NK-92 (cell line): ENCODE results near the gene ZNF526.
"Not testable (repeated sequence)": the region's sequence is repeated elsewhere in the genome, so short reads cannot be mapped to it uniquely, and the experiment has no call there.

Experiments
- DNase-seq: peaks from one replicate; lab custom pipeline; 2025; ENCODE audit not compliant: unreplicated experiment; lab: John Stamatoyannopoulos, UW

Gene ZNF526

DNA sequence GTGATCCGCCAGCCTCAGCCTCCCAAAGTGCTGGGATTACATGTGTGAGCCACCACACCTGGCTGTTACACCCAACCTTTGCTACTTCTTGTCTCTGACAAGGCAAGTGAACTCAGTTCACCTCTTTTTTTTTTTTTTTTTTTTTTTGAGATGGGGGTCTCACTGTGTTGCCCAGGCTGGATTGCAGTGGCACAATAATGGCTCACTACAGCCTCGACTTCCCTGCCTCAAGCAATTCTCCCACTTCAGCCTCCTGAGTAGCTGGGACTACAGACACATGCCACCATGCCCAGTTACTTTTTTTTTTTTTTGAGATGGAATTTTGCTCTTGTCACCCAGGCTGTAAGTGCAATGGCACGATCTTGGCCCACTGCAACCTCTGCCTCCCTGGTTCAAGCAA, 37.7 kb downstream of the ZNF526 start:
- DNase-seq, result not testable (repeated sequence)

DNA sequence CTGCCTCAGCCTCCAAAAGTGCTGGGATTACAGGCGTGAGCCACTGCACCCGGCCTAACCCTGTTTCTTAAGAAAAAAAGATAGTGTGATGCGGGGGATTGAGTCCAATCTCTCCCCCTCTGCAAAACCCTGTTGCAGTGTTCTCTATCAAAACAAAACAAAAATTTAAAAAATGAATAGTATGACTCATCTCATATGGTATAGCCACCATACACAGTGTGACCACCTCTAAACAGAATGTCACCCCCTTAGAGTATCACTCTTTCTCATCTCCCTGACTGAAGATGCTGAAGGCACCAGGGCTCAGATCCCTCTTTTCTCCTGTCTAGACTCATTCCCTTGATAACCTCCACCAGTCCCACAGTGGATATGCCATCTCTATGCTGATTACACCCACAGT, 41.7 kb downstream of the ZNF526 start:
- DNase-seq, result no peak

DNA sequence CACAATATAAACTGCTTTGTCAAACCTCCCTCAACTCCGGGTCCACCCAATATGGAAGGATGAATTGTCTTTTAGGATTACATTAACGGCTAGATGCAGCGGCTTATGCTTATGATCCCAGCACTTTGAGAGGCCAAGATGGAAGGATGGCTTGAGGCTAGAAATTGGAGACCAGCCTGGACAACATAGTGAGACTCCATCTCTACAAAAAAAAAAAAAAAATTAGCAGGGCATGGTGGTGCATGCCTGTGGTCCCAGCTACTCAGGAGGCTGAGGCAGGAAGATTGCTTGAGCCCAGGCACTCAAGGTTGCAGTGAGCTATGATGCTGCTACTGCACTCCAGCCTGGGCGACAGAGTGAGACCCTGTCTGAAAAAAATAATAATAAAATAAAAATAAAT, 46.0 kb downstream of the ZNF526 start:
- not testable (repeated sequence) for DNase-seq

DNA sequence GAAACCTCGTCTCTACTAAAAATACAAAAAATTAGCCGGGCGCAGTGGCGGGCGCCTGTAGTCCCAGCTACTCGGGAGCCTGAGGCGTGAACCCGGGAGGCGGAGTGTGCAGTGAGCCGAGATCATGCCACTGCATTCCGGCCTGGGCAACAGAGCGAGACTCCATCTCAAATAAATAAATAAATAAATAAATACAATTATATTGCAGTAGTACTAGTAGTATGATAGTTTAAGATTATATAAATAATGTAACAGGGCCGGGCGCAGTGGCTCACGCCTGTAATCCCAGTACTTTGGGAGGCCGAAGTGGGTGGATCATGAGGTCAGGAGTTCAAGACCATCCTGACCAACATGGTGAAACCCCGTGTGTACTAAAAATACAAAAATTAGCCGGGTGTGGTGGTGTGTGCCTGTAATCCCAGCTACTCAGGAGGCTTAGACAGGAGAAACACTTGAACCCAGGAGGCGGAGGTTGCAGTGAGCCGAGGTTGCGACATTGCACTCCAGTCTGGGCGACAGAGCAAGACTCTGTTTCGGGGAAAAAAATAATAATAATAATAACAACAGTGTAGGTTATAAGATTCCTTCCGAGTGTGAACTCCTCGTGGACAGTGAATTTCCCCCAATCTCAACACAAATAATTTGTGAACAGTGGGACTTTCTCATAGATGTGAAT, 47.0 kb downstream of the ZNF526 start:
- not testable (repeated sequence) for DNase-seq

DNA sequence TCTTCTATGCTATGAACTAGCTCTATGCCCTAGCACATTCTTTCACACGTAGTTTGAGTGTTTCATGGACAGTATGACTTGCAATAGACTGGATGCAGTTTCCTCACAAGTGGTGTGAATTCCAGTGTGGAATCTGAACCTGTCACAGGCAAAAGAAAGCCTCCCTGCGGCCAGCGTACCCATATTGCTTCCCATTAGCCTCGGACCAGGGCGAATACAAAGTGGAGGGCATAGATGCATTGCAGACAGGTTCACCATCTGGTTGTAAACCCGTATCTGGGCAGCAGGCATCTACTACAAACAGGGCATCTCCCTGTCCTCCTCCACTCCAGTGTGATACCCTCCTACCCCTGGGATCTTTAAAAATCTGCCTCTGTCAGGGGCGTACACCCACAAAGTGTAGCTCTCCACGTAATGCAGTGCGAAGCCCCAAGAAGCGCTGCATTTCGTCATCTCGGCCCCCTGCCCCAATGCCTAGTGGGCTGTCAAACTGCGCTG, 47.6 kb downstream of the ZNF526 start:
- DNase-seq, result no peak

DNA sequence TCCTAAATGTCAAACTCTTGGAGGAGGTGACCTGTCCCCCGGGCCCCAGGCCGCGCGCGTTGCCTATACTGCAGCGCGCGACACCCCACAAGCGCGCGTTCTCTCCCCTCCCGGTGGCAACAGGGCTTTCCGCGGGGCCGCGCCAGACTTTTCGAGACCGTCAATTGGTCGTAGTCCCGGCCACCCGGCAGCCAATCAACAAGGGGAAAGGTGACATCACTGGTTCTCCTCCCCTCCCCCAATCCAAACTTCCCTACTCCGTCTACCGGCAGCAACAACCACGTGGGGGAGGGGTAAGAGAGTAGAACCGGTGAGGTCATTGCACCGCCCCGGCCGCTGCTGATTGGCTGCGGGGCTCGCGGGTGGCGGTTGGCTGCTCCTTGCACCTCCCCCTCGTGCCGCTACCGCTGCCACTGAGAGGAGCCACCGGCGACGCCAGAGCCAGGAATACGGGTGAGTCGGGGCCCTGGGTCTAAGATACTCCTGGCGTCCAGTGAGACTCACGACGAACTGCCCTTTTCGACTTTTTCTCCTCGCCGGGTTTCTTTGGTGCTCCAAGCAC, 48.1 kb downstream of the ZNF526 start:
- peak; percentile 97 for DNase-seq

DNA sequence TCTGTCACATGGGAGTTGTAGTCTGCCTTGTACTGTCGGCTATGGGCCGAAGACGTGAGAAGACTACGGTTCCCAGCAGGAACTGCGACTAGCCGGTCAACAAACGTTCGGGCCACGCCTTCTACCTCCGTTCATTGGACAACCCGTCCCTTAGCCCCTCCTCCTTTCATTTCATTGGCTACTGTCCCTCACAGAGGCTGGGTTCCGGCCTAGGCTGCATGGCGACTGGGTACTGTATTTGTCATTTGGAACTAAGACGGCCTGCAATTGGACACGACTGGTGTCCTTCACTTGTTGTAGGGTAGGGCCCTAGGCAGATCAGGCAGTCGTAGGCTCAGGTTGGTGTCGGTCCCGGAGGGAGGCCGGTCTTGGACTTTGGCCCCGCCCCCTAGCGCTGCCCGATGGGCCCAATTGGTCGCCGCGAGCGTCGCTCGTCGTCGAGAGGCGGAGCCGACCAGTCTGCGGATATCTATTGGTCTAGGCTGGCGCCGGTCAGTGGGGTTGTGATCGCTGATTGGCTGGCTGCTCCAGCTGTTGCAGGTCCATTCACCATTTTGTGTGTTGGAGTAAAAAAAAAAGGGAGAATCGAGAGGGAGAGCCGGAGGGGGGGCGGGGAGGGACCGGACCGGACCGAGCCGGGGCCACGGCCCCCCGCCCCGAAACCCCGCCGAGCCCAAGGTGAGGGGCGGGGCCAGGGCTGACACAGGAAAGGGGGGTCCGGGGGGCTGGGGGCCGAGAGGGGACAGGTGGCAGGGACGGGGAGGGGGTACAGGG, 48.8 kb downstream of the ZNF526 start, which contains the start of gene CIC:
Gene CIC (plus strand): TSS at position 549 of the 774 bp plus-strand sequence. CDS start 2,532 bp downstream, outside the sequence.
- peak; percentile 97 for DNase-seq

DNA sequence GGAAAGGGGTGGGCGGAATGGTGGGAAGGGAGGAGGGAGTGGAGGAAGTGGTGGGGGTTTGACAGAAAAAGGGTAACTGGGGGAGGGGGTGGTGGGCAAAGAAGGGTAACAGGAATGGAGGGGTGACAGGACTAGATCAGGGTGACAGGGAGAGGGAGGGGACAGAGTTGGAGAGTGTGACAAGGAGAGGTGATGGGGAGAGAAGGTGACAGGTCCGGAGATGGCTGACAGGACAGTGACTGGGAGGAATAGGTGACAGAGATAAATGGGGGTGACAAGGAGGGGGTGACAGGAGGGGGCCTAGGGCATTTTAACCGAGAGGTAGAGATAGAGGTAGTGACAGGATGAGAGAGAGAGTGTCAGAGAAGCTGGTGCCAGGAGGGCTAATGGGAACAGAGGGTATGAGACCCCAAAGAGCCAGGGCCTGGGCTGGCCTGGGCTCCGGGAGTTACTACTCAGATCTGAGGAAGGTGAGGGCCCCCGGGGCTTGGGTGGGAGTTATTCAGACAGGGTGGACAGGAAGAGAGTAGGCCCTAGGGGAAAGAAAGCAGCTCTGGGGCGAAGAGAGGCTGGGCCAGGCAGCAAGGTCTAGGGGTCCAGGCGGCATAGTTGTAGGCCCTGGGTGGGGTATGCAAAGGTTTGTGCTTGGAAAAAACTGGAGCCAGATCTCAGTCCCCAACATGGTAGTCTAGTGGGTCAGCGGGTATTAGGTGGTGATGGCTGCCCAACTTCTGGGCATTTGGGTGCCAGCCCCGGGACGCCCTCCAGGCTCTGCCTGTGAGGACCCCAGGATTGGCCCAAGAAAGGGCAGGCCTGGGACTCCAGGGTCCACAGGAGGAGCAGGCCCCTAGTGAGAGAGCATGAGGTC, 49.6 kb downstream of the ZNF526 start:
- no peak for DNase-seq

DNA sequence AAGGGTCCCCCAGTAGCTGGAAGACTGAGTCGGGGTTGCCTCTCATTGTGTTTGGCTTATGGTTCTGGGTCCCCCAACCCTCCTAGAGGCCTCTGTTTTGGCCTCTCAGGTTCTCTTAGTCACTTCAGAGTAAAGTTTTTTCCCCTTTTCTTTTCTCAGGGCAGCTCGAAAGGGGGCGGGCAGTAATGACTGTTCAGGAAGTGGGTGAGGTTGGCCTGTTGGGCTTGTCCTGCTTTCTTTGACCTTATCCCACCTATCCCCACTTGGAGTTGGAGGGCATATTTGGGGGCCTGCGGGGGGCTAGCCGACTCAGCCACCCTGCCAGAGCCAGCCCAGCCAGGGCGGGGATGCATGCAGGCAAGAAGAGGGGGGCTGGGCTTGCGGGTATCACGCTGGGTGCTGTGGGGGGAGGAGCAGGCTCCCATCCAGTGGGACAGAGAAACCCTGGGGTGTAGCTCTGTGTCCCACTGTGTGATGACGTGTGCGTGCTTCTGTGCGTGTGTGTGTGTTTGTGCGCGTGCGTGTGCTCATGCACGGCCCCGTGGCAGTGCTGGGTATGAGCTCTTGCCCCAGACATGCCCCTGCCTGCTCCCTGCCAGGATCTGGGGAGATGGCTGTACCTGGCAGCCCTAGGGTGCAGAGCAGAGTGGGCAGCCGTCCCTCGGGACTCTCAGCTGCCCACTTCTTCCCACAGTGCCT, 50.4 kb downstream of the ZNF526 start:
- DNase-seq, result no peak

DNA sequence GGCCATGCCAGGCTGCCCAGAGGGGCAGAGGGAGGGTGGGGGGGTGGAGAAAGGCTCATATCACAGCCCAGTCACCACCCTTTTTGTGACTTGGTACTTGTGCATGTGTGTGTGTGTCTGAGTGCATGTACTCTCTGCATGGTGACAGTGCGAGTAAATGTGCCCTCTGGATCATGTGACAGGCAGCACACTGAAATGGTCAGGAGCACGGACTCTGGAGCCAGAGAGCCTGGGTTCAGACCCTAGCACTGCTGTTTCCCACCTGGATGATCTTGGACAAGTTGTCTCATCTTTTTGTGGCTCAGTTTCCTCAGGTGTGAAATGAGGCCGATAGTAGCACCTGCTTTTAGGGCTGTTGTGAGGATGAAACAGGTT, 50.9 kb downstream of the ZNF526 start:
- DNase-seq, result no peak

DNA sequence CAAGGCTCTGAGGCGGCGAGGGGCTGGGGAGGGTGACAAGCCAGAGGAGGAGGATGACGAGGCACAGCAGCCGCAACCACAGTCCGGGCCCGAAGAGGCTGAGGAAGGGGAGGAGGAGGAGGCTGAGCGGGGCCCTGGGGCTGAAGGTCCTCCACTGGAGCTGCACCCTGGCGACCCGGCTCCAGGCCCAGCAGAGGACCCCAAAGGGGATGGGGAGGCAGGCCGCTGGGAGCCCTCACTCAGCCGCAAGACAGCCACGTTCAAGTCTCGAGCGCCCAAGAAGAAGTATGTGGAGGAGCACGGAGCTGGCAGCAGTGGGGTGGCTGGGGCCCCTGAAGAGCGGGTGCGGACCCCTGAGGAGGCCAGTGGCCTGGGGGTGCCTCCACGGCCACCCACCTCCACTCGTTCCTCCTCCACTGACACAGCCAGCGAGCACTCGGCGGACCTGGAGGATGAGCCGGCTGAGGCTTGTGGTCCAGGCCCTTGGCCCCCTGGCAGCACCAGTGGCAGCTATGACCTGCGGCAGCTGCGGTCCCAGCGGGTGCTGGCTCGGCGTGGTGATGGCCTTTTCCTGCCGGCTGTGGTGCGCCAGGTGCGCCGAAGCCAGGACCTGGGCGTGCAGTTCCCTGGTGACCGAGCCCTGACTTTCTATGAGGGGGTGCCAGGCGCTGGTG, 51.9 kb downstream of the ZNF526 start:
- DNase-seq, result no peak

DNA sequence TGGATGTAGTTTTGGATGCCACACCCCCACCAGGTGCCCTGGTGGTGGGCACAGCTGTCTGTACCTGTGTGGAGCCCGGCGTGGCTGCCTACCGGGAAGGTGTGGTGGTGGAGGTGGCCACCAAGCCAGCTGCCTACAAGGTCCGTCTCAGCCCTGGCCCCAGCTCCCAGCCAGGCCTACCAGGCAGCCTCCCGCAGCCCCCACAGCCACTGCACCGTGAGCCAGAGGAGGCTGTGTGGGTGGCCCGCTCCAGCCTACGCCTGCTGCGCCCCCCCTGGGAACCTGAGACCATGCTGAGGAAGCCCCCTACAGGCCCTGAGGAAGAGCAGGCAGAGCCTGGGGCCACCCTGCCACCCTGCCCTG, 52.4 kb downstream of the ZNF526 start:
- DNase-seq, result no peak

DNA sequence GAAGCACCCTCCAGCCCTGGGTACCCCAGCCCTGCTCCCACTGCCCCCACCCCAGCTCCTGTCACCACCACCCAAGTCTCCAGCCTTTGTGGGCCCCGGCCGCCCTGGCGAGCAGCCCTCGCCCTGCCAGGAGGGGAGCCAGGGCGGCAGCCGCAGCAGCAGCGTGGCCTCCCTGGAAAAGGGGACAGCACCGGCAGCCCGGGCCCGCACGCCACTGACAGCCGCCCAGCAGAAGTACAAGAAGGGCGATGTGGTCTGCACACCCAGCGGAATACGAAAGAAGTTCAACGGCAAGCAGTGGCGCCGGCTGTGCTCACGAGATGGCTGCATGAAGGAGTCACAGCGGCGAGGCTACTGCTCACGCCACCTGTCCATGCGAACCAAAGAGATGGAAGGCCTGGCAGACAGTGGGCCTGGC, 52.9 kb downstream of the ZNF526 start:
- no peak for DNase-seq

DNA sequence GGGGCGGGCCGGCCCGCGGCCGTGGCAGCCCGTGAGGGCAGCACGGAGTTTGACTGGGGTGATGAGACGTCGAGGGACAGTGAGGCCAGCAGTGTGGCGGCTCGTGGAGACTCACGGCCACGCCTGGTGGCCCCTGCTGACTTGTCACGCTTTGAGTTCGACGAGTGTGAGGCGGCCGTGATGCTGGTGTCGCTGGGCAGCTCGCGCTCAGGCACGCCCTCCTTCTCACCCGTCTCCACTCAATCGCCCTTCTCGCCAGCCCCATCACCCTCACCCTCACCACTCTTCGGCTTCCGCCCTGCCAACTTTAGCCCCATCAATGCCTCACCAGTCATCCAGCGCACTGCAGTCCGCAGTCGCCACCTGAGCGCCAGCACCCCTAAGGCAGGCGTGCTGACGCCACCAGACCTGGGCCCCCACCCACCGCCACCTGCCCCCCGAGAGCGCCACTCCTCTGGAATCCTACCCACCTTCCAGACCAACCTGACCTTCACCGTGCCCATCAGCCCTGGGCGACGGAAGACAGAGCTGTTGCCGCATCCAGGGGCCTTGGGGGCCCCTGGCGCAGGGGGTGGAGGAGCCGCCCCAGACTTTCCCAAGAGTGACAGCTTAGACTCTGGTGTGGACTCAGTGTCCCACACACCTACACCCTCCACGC, 53.4 kb downstream of the ZNF526 start:
- DNase-seq, result no peak

DNA sequence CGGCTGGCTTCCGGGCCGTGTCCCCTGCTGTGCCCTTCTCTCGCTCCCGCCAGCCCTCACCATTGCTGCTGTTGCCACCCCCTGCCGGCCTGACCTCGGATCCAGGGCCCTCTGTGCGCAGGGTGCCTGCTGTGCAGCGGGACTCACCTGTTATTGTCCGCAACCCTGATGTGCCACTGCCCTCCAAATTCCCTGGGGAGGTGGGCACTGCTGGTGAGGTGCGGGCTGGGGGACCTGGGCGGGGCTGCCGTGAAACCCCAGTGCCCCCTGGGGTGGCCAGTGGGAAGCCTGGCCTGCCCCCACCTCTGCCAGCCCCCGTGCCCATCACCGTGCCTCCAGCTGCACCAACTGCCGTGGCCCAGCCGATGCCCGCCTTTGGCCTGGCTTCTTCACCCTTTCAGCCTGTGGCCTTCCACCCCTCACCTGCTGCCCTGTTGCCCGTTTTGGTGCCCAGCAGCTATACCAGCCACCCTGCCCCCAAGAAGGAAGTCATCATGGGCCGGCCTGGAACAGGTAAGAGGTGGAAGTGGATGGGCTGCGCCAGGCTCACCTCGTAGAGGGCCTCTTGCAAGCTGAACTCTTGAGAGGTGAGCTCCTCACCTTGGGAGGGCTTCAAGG, 54.1 kb downstream of the ZNF526 start:
- DNase-seq, result no peak

DNA sequence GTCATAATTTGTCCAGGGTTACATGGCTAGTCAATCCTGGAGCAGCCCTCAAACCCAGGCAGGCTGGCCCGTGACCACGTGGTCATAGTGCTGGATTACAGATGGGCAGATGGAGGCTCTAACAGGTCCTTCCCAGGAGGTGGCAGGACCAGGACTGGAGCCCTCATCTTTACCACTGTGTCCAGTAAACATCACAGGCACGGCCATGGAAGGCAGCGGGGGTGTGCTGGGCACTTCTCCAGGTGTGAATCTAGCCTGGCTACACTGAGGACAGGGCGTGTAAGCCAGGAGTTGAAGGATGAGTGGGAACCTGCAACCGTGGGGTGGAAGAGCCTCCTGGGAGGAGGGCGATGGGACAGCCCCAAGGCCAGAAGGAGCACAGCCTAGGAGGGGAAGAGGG, 55.0 kb downstream of the ZNF526 start:
- no peak for DNase-seq

DNA sequence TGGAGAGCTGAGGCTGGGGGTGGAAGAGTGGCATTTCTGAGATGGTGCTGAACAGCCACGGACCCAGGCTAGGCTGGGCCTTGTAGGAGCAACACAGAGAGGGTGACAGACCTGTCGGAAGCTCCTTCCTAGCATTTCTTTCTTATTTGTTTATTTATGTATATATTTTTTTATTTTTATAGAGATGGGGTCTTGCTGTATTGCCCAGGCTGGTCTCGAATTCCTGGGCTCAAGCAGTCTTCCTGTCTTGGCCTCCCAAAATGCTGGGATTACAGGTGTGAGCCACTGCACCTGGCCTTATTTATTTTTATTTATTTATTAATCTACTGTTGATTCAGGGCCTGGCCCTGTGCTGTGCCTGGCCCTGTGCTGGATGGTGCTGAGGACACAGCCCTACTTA, 55.4 kb downstream of the ZNF526 start:
- DNase-seq, result no peak

DNA sequence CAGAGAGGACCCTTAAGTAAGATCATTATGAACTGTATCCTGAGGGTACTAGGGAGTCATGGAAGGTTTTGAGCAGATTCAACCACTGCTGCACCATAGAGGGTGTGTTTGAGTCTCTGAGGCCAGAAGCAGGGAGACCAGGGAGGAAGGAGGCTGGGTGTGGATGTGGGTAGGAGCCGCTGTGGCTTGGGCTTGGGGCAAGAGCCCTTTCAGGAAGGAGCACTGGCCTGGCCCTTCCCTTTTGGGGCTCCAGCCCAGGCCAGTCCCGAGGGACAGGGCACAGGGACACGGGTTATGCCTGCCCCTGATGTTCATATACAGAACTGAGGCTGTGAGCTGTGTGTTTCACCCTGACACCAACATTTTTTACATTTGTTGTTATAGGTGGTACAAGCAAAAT, 56.2 kb downstream of the ZNF526 start:
- DNase-seq, result no peak

DNA sequence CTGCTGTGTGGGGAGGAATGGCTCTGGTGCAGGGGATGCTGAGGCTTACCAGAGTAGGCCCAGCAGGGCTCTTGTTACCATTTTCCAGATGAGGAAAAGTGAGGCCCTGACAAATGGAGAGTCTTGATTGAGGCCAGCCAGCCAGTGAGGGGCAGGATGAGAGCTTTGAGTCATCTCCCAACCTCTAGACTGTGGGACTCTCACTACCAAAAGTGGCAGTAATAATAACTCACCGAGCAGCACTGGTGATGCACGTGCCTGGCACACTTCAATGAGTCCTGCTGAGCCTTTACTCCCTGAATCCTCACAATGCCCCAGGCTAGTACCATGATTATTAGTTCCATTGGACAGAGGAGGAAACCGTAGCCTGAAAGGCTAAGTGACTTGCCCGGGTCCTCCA, 56.7 kb downstream of the ZNF526 start:
- no peak for DNase-seq
